Activated CD4-positive, alpha-beta T cell treated with anti-CD3 and anti-CD28 coated beads for 36 hours (primary cell): ENCODE measurements around the gene NR1D2. TPM values are rescaled to one million over a fixed set of nuclear protein-coding genes. Genes with fewer than 3 reads are reported as not detected.
"Not testable (repeated sequence)": the region's sequence is repeated elsewhere in the genome, so short reads cannot be mapped to it uniquely, and the experiment has no call there.

Source experiments
- ATAC-seq: fragments of 200-7000 bp; cut with Tn5 transposase; one replicate; pipeline ENCODE4 v1.10.0; 2021; ENCODE audit warnings: mild to moderate bottlenecking, moderate library complexity
- CTCF ChIA-PET: fragments of 350-600 bp; sonication (Branson Sonifier 250); formaldehyde crosslinking; loops from one replicate; lab custom pipeline; 2021; ENCODE audit warnings: antibody characterized with exemption; lab: Charles Lee
- POLR2A ChIA-PET: fragments of 350-600 bp; sonication (Branson Sonifier 250); formaldehyde crosslinking; loops from one replicate; lab custom pipeline; 2021; ENCODE audit warnings: antibody characterized with exemption, inconsistent platforms; lab: Charles Lee
- DNase-seq: peaks from one replicate; pipeline ENCODE4 v3.0.0-alpha.2; 2020
- H3K27ac Mint-ChIP-seq: one replicate; pipeline ENCODE4 v1.8.0; 2021; ENCODE audit warnings: mixed read lengths
- H3K27me3 Mint-ChIP-seq: one replicate; pipeline ENCODE4 v1.8.0; 2021; ENCODE audit warnings: mixed read lengths
- H3K36me3 Mint-ChIP-seq: one replicate; pipeline ENCODE4 v1.8.0; 2021; ENCODE audit warnings: low read depth, mixed read lengths
- H3K4me1 Mint-ChIP-seq: one replicate; pipeline ENCODE4 v1.8.0; 2021; ENCODE audit warnings: mixed read lengths
- H3K4me3 Mint-ChIP-seq: one replicate; pipeline ENCODE4 v1.8.0; 2021; ENCODE audit warnings: mild to moderate bottlenecking, moderate library complexity, mixed read lengths
- H3K9me3 Mint-ChIP-seq: one replicate; pipeline ENCODE4 v1.8.0; 2021; ENCODE audit warnings: low read depth, mixed read lengths
- intact Hi-C, 2 experiments: fragments of 100-400 bp; cut with DNase I in 1 of 2; cut with micrococcal nuclease in 1 of 2; formaldehyde crosslinking; loops; one replicate each; pipeline versions ENCODE4 v1.14.2 to v1.15.1; 2022 to 2024; cut with DNase I, micrococcal nuclease
- total RNA-seq, 2 experiments: library from RNA; stranded (reverse); gene quantifications; one replicate each; pipeline ENCODE4 v1.2.3, GENCODE V29; 2021

Gene NR1D2
- total RNA-seq, 2 experiments from 2014 or later = 2.4 to 2.7 TPM

DNA sequence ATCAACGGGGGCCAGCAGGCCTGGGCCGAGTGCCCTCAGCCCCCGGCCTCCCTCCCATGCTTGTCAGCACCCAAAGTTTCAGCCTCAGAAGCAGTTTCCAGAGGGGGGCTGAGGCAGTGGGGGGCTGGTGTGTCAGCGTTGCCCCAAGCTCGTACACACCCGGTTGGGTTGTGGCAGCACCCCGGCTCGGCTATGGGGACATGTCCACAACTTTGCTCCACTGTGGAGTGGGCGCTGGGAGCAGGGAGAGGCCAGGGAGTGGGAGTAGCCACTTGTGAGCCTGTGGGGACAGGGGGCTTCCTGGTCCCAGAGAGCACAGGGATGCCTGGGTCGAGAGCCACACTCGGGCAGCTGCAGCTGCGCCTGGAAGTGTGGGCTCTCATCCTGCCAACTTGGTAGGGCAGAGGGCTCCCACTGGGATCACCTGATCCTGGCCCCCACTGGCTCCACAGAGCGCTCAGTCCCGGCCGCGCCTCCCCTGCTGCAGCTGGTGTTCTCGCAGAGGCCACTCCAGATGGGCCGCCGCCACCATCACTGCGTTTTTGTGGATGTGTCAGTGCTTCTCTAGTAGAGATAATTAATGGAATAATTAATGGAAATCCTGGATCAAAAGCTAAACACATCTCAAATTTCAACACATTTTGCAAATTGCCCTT is 75.1 kb downstream of the NR1D2 start:
- H3K27me3 Mint-ChIP-seq = no peaks in the 10 kb centered on the region
- no peaks in the 10 kb centered on the region for H3K9me3 Mint-ChIP-seq
- ChIA-PET CTCF (no interaction called here), POLR2A (no interaction called here)
- no peak overlapping the region for H3K4me3 Mint-ChIP-seq
- no peak overlapping the region for H3K27ac Mint-ChIP-seq
- ATAC-seq (no peak), DNase-seq (no peak)
- intact Hi-C loops = no loop called here
- no peaks in the 10 kb centered on the region for H3K36me3 Mint-ChIP-seq
- no peaks in the 10 kb centered on the region for H3K4me1 Mint-ChIP-seq

DNA sequence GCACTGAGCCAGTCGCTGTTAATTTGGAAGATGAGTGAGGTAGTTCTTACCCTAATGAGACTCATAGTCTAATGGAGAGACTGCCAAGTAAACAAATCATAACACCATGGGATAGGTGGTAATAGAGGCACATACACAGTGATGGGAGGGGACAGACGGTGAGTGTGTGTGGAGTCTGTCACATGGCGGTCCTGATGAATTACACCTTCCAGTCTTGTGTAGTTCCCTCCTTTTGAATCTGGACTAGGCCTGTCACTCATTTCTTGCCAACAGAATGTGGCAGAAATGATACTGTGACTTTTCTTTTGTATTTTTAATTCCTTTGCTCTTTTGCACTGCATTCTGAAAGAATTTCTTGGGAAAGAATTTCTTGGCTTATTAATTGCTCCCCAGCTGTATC is 78.1 kb downstream of the NR1D2 start:
- intact Hi-C loops = no loop called here
- DNase-seq = no peak
- Mint-ChIP-seq H3K9me3 (no peaks in the 10 kb centered on the region), H3K27me3 (peaks cover 4% of the 10 kb centered on the region), H3K4me1 (no peaks in the 10 kb centered on the region), H3K4me3 (no peak overlapping the region), H3K27ac (no peak overlapping the region), H3K36me3 (no peaks in the 10 kb centered on the region)
- no peak for ATAC-seq
- CTCF ChIA-PET = no interaction called here
- POLR2A ChIA-PET = no interaction called here

- no peak for DNase-seq
- Mint-ChIP-seq H3K36me3 (no peaks in the 10 kb centered on the region), H3K4me3 (no peak overlapping the region), H3K9me3 (no peaks in the 10 kb centered on the region), H3K27me3 (peaks cover 4% of the 10 kb centered on the region), H3K27ac (no peak overlapping the region), H3K4me1 (no peaks in the 10 kb centered on the region)
- intact Hi-C loops = no loop called here
- ChIA-PET CTCF (no interaction called here), POLR2A (no interaction called here)
- no peak for ATAC-seq
Measured at GRCh38 chr3:24025805-24026204, 80.7 kb downstream of the NR1D2 start.

DNA sequence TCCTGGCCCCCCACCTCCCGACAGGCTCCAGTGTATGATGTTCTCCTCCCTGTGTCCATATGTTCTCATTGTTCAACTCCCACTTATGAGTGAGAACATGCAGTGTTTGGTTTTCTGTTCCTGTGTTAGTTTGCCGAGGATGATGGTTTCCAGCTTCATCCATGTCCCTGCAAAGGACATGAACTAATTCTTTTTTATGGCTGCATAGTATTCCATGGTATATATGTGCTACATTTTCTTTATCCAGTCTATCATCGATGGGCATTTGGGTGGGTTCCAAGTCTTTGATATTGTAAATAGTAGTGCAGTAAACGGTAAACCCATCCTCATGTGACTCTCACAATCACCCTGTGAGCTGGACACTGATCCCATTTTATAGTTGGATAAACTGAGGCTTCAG is 81.6 kb downstream of the NR1D2 start:
- H3K36me3 Mint-ChIP-seq, H3K27me3 Mint-ChIP-seq, H3K4me3 Mint-ChIP-seq, H3K4me1 Mint-ChIP-seq, POLR2A ChIA-PET, H3K9me3 Mint-ChIP-seq, H3K27ac Mint-ChIP-seq, ATAC-seq, intact Hi-C loops, DNase-seq: not testable (repeated sequence)
- CTCF ChIA-PET = interaction anchor here (0.6 kb wide), 1 partner anchor 461 kb away, joined by 4 read pairs; no protein-coding TSS in a partner anchor

- CTCF ChIA-PET = no interaction called here
- no peak for ATAC-seq
Measured at GRCh38 chr3:24027946-24028345, 82.9 kb downstream of the NR1D2 start.

More at GRCh38 chr3:24027946-24028345, 82.9 kb downstream of the NR1D2 start:
- H3K9me3 Mint-ChIP-seq = no peaks in the 10 kb centered on the region
- no peak for DNase-seq
- POLR2A ChIA-PET = no interaction called here
- intact Hi-C loops = no loop called here
- H3K36me3 Mint-ChIP-seq = no peaks in the 10 kb centered on the region
- no peak overlapping the region for H3K27ac Mint-ChIP-seq
- H3K4me3 Mint-ChIP-seq = no peak overlapping the region
- peaks cover 4% of the 10 kb centered on the region for H3K27me3 Mint-ChIP-seq
- H3K4me1 Mint-ChIP-seq = no peaks in the 10 kb centered on the region

Other genes starting within 250 kb of the NR1D2 start
- 10 to 100 TPM; 86.3 to 93.8 TPM for gene UBE2E1, start 139.3 kb upstream of the NR1D2 start, total RNA-seq
- gene NKIRAS1, start 28.3 kb upstream of the NR1D2 start, total RNA-seq = 1 to 10 TPM; 2.8 to 3.5 TPM
- gene RPL15, start 28.2 kb upstream of the NR1D2 start, total RNA-seq = 1,000 to 10,000 TPM; 2,605 to 3,065 TPM